ENCODE measurements around the gene EFL1.
"Not testable (repeated sequence)": the region's sequence is repeated elsewhere in the genome, so short reads cannot be mapped to it uniquely, and the experiment has no call there.

Gene EFL1

DNA sequence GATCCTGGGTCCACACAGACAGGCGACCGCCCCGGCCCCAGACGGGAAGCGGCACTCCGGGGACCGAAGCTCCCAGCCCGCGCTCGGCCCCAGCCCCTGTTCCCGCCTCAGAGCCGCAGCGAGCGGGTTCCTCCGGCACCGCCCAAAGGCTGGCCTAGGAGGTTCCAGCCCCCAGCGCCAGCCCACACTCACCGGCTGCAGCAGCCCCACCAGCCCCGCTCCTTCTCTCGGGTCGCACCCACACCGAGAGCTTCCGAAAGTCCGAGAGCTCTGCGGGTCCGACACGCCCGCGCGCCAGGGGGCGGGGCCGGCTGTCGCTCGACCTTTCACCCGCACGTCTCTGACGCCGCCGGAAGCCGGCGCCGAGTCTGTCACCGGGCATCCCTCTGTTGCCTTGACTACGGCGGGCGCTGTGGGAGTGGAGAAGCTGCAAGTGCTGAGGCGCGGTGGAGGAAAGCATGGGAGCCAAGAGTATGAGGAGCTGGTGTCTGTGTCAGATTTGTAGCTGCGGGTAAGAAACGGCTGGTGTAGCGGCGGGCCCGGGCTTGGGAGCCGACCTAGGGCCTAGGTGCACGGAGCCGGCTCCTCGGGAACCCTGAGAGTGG is at the start of gene EFL1, which contains the start of gene SAXO2:
EFL1 (minus strand) TSS at position 313 of the 605 bp plus-strand sequence. CDS start 956 bp downstream, outside the sequence.
SAXO2 (plus strand) TSS at position 397 of the 605 bp plus-strand sequence; CDS start at position 459, 62 bp downstream.
- peak; percentile 90 to 93 for DNase-seq

DNA sequence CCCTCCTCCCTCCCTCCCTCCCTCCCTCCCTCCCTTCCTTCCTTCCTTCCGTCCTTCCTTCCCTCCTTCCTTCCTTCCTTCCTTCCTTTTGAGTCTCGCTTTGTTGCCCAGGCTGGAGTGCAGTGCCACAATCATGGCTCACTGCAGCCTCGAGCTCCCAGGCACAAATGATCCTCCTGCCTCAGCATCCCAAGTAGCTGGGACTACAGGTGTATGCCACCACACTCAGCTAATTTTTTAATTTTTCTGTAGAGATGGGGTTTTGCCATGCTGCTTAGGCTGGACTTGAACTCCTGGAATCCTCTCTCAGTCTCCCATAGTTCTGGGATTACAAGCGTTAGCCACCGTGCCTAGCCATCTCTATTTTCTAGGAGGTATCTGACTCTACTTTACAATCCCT is 48.8 kb upstream of the EFL1 start:
- not testable (repeated sequence) for DNase-seq

- no peak for DNase-seq
Observed at GRCh38 chr15:82309802-82310201, 47.3 kb upstream of the EFL1 start.

GRCh38 chr15:82307714-82308081 is 45.2 kb upstream of the EFL1 start:
- DNase-seq: no peak

DNA sequence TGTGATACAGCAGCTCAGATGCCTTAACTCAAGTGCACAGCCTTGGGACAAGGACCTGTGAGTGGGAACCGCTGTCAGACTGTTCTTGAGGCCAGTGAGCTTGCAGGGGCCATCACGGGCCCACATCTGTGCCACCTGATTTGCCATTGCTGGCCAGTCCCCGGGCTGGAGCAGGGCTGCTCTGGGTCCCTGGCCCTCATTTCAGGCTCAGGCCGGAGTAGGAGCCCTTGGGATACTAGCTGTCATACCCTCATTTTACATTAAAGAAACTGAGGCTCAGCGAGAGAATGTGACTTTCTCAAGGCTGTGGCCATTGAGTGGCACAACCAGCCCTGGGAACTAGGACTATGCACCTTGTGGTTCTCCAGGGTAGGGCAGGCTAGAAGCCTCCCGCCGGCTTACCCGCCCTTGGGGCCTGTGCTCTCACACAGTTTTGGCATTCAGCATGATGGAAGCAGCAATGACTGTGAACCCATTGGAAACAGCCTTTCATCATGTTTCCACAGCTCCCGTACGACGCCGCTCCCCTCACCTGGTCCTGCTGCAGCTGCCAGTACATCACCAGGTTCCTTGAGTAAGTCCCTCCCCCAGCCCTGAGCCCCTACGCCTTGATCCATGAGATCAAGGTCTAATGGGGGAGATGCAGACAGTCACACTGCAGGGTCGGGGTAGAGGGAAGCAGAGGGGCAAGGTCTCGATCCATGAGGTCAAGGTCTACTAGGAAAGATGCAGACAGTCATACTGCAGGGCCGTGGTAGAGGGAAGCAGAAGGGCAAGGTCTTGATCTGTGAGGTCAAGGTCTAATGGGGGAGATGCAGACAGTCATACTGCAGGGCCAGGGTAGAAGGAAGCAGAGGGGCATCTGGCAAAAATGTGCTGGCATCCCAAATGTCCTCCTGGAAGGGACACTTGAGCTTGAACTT is 44.5 kb upstream of the EFL1 start:
- no peak for DNase-seq

GRCh38 chr15:82305621-82306048 is 43.1 kb upstream of the EFL1 start:
- DNase-seq: no peak

- no peak for DNase-seq
Observed at GRCh38 chr15:82304778-82305090, 42.2 kb upstream of the EFL1 start.

DNA sequence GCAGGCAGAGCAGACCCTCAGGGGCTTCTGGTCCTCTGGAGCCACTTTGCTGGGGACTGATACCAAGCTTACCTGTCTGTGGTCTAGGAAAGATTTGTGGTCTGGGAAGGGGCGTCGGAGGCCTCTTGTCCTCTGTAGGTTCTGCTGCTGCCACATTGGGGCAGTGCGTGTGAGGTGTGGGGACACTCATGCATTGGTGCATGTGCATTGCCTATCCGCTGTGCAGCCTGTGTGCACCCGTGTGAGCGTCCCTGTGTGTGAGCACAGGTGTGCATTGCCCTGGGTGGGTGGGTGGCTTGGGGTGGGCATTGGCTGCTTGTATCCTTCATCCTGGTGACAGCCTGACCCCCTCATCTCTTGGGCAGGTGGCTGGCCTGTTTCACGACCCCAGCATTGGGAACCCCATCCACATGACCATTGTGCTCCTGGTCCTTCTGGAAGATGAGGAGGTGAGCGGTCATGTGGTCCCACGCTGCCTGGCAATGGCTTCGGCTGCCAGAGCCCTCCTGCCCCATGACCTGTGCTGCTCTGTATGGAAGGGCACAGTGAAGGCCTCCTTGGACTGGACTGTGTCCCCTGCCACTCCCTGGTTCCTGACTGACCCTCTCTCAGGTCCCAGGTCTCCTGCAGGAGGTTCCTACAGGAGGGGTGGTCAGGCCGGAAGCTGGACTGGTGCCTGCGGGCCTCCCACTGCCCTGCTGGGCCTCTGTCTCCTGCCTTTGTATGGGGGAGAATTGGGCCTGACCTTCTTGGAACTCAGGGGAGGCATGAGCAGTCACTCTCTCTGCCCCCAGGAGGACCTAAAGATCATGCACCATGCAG is 41.6 kb upstream of the EFL1 start:
- DNase-seq: no peak

DNA sequence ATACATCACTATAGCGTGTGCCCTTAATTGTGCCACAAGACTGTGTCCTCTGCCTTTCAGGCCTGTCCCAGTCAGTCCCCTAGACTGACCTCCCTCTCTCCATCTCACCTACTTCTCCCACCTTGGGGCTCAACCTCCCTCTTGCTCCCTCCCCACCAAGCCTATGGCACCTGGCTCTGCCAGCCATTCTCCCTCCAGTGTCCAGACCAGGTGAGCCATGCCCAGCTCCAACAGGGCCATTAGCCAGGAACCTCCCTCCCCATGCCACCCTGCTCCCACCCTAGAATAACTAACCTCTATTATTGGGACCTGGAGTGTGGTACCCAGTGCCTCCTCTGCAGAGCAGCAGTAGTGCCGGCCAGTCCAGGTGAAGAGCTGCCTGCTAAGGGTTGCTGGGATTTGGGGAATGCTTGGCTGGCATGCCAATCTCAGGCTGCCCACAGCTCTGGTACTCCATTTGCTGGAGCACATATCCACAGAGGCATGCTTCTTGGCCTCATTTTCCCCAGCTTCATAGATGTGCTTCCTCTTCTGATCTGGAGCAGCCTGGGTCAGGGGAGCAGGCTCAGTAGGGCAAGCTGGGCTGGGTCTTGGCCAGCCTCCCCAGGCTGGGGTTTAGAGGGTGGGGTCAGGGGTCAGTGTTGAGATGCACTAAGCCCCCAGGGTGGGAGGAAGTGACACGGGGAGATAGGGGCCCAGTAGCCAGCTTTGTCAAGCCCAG is 38.9 kb upstream of the EFL1 start:
- no peak for DNase-seq

DNA sequence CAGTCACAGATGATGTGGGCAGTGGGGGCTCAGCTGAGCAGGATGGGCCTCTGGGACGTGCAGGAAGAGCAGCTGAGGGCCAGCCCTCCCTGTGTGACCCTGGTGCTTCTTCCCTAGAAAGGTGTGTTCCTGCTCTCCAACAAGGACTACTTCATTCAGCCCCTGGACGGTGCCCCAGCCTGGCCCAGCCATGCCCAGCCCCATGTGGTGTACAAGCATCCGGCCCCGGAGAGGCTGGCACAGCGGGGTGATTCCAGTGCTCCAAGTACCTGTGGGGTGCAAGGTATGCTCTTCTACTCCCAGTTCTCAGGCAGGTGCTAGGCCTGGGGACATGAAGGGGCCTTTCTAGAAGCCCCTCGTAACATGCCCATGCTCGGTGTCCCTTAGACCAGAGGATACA is 38.3 kb upstream of the EFL1 start:
- DNase-seq: no peak

DNA sequence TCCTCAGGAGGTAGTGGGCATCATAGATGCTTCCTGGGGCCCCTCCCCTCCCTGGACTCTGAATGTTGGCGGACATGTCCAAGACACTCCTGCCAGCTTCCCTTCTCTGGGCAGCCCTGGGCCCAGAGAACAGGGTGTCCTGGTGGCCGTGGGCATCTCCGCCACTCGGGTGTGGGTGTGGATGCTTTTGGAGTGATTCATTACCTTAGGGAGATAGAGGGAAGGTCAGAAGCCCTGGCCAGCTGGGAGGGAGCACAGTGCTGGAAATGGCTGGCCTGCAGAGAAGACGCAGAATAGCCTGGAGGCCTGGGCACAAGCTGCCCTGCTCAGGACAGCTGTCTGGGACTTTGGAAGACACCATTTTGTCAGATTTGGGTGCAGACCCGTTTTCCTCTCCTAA is 37.8 kb upstream of the EFL1 start:
- not testable (repeated sequence) for DNase-seq

DNA sequence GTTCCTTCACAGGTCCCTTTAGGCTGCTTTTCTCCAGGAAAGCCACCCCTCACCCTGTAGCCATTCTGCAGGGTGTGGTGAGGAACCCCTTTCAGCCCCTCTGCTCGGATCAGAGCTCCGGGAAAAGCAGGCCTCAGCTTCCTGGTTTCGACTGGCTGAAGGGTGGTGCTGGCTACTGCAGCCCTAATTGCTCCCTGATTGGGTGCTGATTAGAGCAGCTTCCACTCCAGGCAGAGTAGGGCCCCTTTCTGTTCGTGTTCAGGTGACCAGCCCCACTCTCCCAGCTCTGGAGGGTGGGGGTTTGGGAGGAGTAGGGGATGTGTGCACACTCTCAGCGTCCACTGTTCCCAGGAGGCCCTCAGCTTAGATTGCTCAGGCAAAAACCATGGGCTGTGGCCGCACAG is 37.0 kb upstream of the EFL1 start:
- DNase-seq: not testable (repeated sequence)

GRCh38 chr15:82298520-82298919 is 36.0 kb upstream of the EFL1 start:
- DNase-seq: peak; percentile 34 to 39

DNA sequence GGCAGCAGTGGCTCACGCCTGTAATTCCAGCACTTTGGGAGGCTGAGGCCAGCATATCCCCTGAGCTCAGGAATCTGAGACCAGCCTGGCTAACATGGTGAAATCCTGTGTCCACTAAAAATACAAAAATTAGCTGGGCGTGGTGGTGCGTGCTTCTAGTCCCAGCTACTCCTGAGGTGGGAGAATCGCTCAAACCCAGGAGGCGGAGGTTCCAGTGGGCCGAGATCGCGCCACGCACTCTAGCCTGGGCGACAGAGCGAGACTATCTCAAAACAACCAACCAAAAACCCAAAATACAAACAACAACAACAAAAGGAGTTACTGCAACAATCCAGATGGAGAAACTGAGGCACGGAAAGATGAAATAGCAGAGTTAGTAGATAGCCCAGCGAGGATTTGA is 35.5 kb upstream of the EFL1 start:
- no peak for DNase-seq

DNA sequence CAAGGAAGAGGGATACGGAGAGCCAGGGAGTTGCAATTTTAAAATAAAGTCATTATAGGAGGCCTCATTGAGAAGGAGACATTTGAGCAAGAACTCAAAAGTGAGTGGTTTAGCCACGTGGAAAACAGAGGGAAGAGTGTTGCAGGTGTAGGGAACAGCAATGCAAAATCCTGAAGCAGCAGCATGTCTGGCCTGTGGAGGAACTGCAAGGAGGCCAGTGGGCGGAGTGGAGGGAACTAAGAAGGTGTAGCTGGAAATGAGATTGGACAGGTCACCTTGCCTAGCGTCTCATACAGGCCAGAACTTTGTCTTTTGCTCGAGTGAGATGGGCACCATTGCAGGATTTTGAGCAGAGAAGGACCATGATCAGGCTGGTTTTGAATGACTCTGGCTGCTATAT is 35.0 kb upstream of the EFL1 start:
- DNase-seq: no peak

GRCh38 chr15:82294061-82294690 is 31.6 kb upstream of the EFL1 start:
- DNase-seq: no peak

DNA sequence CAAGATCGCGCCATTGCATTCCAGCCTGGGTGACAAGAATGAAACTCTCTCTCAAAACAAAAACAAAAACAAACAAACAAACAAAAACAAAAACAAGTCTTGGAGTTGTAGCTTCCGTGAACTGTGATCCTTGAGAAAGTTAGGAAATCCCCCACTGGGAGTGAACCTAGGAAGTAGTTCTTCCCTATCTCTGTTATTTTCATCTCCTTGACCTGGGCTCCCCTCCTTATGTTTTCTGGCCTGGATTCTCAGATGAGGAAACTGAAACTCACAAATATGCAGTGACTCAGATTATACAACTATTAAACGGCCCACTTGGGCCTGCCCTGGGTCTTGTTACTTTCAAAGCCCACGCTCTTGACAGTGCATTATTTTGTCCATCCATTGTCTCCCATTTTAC is 29.7 kb upstream of the EFL1 start:
- no peak for DNase-seq

DNA sequence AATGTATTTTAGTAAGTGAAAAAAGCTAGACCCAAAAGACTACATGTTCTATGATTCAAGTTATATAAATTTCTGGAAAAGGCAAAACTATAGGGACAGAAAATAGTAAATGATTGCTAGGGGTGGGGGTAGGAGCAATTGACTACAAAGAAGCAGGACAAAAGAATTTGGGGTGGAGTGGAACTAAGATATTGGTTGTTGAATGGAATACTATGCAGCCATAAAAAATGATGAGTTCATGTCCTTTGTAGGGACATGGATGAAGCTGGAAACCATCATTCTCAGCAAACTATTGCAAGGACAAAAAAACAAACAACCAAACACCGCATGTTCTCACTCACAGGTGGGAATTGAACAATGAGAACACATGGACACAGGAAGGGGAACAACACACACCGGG is 25.7 kb upstream of the EFL1 start:
- not testable (repeated sequence) for DNase-seq

GRCh38 chr15:82286475-82286874 is 23.9 kb upstream of the EFL1 start:
- not testable (repeated sequence) for DNase-seq

DNA sequence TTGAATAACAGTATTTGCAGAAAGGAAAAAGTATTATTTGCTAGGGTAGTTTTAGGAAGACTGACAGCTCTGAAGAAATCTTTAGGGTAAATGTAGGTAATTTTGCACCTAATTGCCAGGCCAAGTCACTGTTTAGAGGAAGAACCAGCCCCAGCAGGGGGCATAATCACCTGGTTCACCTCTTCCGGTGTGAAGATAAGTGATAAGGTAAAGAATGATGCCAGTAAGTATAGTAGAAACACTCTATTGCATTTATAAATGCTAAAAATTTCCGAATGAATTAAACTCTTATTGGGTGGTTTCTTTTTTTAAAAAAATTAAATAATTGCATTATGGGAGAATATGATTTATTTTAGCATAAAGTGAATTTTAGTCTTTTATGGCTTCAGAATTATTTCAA is 21.8 kb upstream of the EFL1 start:
- not testable (repeated sequence) for DNase-seq

- not testable (repeated sequence) for DNase-seq
Observed at GRCh38 chr15:82282386-82282785, 19.9 kb upstream of the EFL1 start.

GRCh38 chr15:82281276-82281675 is 18.7 kb upstream of the EFL1 start:
- not testable (repeated sequence) for DNase-seq
